AG09309 (cell line): ENCODE measurements around the gene ARFGAP2.
"Not testable (repeated sequence)": the region's sequence is repeated elsewhere in the genome, so short reads cannot be mapped to it uniquely, and the experiment has no call there.

Source experiments
- DNase-seq: peaks from one replicate; pipeline ENCODE4 v3.0.0-alpha.2; 2010; ENCODE audit warnings: low read depth
- H3K4me3 ChIP-seq: 2 replicates; pipeline ENCODE4 v1.5.1; 2011; ENCODE audit warnings: mild to moderate bottlenecking, low read depth, low read length, moderate library complexity; ENCODE audit not compliant: control insufficient read depth
- CTCF ChIP-seq: IDR thresholded peaks from 2 replicates; pipeline ENCODE4 v1.5.1; 2011; ENCODE audit warnings: mild to moderate bottlenecking, low read depth, low read length, inconsistent platforms; ENCODE audit not compliant: insufficient read depth, control insufficient read depth; ENCODE audit errors: missing control alignments

ARFGAP2 gene

DNA sequence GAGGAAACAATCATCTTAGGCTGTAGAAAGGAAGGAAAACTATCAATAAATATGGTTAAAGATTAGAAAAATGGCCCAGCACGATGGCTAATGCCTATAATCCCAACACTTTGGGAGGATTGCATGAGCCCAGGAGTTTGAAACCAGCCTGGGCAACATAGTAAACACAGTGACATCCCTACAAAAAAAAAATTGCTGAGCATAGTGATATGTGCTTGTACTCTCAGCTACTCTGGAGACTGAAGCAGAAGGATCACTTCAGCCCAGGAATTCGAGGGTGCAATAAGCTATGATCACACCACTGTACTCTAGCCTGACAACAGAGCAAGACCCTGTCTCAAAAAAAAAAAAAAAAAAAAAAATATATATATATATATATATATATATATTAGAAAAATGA lies 54.9 kb downstream of the ARFGAP2 start:
- no peak for TF ChIP-seq CTCF
- H3K4me3 ChIP-seq: no peak overlapping the region

DNA sequence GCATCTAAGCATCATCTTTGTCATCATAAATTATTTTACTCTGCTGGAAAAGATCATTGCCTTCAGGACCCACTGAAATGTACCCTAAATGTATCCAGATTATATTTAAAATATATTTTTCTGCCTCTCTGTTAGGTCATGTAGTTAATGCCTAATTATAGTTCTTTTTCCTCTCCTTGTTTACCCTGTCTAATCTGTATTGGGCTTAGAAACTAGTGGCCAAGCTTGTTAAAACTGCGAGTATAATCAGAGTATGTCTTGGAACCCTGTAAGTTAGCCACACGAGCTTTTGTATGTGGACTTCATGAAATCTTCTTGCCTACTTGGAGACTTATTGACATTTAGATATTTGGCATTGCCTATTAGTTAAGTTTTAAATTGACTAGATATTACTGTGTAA lies 55.6 kb downstream of the ARFGAP2 start:
- no peak overlapping the region for H3K4me3 ChIP-seq
- no peak for TF ChIP-seq CTCF
- no peak for DNase-seq

More for the DNA sequence above, 54.9 kb downstream of the ARFGAP2 start:
- DNase-seq: no peak

GRCh38 chr11:47118958-47119688 lies 57.6 kb downstream of the ARFGAP2 start:
- not testable (repeated sequence) for DNase-seq, H3K4me3 ChIP-seq
